NK-92 treated with Interleukin-12 subunit alpha and Interleukin-12 subunit beta, amount 100 ng/mL, for 24 hours (cell line): ENCODE results near the gene FXYD4.
A peak's percentile ranks its signal among the peaks of the same experiment; 100 is the strongest.

ENCODE experiments used
- DNase-seq: peaks from one replicate; lab custom pipeline; 2025; lab: John Stamatoyannopoulos, UW

Gene FXYD4

DNA sequence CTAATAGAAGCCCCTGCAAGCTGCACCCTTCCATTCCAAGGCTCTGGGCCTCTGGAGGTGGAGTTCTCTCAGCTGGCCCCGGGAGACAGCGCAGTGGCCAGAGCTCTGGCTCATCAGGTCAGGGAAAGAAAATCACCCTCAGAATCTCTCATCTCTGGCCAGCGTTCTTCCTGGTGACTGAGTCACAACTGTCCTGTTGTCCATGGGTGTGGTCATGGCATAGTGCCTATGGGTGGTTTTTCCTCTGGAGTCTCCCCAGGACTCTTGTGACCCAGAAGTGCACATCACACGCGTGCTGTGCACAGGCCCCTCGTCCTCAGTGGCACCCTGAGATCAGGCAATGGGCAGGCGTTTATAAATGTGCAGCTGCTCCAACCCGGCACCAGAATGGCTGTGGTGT is 27.4 kb upstream of the FXYD4 start:
- no peak for DNase-seq

DNA sequence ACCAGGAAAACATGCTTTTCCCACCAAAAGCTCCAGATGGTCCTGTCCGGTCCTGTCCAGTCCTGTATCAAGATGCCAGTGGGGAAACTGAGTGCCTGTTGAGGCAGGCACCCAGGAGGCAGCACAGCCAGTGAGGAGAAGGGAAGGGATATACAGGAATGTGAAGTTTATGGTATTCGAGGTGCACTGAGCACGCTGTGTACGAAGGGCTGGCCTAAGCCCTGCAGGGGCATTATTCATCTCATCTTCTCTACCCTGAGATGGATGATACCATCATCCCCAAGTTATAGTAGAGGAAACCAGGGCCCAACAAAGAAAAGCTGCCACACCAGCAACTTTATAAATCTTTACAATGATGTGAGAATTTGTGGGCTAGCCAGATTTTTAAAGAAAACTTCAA is 23.4 kb upstream of the FXYD4 start:
- no peak for DNase-seq

DNA sequence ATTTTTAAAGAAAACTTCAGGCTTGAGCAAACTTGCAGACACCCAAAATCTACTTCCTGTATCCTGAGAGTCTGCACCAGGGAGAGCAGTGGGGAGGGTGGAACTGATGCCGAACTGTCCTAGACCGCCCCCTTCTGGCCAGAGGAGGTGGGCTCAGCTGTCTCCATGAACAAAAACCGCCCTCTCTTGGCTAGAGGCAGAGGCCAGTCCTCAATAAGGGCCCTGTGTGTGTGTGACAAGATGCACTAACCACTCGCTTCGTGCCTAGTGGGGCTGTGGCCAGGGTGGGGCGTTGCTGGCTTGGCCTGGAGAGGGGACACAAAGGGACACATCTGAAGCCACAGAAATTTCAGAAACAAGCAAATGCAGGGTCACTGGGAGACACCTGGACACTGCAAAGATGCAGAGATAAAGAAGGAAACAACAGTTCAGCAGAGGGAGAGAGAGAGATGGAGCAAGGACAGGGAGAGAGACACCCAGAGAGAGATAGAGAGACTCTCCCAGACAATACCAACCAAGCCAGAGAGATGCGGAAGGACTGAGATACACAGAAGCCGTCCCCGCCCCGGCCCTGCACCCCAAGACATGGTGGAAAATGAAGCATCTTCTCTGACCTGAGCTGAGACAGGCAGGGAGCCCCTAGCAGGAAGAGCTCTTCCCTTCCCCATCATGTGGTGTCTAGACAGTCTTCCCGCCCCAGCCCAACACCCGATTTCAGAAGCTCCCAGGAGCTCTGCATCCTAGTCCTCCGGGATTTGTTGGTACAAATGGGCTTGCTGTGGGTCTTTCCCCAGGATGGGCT is 22.7 kb upstream of the FXYD4 start:
- DNase-seq = peak; percentile 73

DNA sequence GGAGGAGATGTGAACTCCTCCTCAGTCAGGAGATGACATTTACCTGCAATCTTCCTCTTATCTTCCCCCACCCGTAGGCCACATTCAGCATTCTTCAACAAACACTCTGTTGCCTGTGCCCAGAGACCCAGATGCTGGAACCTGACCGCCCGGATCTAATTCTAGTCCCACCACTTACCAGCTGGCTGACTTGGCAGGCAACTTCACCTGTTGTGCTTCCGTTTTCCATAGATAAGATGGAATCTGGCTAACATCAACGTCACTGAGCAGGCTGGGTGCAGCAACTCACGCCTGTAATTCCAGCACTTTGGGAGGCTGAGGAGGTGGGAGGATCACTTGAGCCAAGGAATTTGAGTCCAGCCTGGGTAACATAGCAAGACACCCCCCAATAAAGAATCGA is 21.3 kb upstream of the FXYD4 start:
- no peak for DNase-seq

DNA sequence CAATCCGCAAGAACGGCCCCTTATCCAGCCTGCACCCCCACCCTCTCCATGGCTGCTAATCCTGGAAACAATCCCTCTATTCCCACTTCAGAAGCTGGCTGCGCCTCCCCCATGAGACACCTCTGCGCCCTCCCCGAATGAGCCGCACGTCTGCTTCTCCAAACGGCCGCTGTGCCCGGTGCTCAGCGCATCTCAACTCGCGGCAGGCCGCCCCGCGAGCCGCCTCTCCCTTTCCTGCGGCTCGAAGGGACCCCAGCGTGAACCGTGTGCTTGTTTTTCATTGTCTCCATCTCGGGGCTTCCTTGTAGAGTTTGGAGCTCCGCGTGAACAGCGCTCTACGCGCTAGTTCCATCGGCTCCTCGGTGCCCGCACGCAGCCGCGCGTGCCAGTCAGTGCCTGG is 20.8 kb upstream of the FXYD4 start:
- no peak for DNase-seq

DNA sequence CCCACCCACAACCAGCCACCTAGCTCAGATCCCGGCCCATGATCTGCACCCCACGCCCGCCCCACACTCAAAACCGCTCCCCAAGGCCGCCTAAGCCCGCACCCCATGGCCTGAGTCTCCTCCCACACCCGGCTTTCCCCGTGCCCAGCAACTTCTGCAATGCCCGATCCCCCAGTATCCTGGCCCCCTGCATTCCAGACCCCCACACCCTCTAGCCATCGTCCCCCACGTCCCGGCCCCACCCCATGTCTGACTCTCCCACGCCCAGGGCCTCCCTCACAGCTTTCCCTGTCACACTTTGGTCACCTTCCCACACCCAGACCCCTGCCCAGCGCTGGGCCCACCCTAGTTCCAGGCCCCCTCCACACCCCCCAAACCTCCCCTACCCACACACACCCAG is 20.1 kb upstream of the FXYD4 start:
- no peak for DNase-seq

DNA sequence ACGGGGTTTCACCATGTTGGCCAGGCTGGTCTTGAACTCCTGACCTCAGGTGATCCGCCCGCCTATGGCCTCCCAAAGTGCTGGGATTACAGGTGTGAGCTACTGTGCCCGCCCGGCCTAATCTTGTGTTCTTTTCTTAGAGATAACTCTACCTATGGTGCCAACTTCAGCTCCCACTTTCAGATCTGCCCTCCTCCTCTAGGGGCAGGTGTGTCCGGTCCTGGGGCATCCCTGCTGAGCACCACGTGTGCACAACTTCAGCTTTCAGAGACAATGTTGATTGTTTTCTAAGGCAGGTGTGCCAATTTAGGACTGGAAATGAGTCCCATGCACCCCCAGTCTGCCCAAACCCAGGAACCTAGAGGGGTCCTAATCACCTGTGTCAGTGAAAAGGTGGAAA is 18.5 kb upstream of the FXYD4 start:
- no peak for DNase-seq

DNA sequence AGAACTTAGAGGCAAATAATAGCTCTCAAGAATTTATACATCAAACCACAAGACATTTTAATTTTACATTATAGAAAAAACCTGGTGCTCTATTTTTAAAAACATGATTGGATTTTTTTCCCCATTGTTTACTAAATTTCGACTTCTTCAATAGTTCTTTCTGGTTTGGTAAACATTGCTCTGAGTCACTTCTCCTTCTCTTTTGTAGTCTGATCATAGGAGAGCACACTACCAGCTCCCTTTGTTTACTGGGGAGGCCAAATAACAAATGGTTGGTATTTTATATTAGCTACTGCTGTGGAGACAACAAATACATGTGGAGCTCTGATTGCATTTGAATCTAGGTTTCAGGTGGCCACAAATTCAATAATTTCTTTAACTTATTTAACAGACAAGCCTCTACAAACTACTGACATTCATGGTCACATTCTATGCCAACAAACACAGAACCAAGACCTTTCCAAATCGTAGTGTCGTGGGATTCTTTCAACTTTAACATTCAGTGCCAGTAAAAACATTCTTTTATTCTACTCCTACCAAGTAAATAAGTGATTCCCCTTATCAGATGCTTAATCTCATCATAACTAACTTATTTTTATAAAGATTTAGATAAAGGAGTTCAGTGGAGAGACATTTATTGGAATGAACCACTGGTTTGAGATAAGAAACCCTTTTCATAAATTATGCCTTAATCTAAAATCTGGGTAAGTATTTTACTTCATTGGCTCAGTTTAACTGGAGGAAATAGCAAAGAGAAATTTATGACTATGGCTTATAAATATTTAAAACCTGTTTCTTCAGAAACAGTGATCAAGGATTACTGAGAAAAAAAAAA is 17.7 kb upstream of the FXYD4 start:
- DNase-seq = no peak

DNA sequence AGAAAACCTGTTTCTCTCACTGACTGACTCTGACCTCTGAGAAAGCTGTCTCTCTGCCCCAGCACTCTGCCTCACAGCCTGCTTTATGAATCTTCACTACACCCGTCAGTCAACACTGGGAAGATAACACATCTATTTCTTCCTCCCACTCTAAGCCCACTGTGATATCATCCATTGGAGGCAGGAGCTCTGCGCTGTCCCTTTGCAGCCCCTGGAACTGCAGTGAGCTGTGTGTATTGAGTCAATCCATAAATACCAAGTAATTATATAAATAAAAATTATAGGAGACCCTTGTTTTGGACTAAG is 17.2 kb upstream of the FXYD4 start:
- no peak for DNase-seq

DNA sequence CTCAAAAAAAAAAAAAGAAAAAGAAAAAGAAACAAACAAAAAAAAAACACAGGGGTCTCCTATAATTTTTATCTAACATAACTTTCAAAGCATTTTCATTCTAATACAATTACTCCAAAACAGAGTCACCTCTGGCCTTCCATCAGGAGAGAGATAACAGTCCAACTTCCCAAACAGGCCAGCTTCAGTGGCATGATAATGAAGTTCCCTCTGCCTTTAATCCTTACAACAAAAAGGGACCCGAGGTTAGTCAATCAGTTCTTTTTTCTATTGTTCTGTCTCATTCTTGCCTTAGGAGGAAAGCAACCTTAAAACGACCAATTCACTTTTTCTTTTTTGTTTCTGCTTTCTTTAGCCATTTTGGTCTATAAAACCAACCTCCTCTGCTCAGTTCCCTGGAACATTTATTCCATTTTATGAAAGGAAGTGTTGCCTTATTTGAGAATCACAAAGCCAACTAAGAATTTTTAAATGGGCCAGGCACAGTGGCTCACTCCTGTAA is 16.5 kb upstream of the FXYD4 start:
- no peak for DNase-seq

DNA sequence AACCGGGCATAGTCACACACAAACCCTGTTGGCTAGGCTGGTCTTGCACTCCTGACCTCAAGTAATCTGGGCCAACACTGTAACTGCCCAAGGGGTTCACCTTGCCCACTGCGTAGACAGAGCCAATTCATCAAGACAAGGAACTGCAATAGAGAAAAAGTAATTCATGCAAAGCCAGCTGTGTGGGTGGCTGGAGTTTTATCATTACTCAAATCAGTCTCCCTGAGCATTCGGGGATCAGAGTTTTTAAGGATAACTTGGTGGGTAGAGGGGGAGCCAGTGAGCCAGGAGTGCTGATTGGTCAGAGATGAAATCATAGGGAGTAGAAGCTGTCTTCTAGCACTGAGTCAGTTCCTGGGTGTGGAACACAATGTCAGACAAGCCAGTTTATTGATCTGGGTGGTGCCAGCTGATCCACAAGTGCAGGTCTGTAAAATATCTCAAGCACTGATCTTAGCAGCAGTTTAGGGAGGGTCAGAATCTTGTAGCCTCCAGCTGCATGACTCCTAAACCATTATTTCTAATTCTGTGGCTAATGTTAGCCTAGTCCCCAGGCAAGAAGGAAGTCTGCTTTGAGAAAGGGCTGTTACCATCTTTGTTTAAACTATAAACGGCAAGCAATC is 15.6 kb upstream of the FXYD4 start:
- no peak for DNase-seq

DNA sequence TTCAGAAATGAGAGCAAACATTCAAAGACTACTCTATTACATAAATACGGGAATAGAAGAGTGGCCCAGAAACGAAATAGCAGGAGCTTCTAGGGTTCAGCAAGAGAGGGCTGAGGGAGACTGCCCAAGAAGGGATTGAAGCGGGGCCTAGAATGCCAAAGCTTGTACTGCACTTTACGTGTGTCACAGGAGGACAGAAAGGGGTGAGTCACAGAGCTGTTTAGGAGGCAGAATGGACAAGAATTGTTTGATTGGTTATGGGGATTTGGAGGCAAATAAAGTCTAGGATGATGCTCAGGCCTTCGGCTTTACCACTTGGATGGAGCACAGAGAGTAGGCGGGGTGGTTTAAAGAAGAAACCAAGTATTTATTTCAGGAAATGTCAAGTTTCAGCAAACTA is 11.3 kb upstream of the FXYD4 start:
- DNase-seq = no peak

DNA sequence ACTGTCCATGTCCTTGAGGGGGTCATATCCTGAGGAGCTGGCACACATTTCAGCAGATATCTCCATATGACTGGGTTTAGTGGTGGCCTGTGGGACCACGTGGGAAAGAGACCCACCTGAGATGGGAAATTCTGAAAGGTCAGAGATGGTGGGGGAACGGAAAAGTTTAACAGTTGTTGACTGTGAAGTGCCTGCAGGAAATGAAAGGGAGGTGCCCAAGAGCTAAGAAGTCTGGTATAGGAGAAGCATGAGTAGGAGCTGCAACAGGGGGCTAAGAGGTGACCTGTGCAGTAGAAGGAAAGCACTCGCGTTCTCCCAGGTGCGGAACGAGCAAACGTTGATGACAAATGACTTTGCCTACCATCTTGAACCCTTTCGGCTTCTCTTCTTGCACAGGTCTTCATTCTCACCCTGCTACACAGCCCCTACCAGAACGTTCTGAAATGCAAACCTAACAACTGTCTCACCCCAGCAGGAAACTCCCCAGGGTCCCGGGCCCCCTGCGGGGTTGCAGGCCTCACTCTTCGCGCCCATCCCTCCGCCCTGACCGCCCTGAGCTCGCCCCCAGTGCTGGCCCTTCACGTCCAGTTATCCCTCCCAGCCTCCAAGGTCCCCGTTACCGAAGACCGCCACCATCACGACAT is 9.8 kb upstream of the FXYD4 start:
- DNase-seq = no peak

DNA sequence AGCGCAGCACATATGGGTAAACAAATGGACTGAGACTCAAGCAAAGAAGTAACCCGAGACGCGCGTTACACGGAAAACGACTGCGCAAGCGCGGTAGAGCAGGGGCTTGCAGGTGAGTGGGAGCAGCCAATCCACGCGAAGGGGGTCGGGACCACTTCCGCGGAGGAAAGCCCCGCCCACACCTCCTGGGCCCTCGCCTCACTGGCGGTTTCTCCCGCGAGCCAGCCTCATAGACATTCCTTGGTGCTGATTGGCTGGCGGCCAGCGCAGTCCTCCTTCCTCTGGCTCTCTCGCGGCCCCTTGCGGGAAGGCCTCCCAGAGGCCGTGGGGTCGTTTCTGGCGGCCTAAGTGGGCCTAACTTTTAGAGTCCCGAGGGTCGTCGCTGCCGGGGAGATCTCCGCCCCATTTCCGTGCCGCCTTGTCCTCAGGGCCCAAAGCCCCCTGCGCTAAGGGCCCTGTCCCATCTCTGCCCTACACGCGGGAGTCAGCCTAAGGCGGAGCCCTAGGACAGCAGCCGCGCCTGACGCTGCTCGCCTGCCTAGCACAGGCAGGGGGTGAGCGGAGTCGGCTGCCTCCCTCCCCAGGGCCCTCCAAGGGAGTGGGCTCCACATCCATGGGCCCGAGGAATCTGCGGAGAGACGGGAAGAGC is 9.1 kb upstream of the FXYD4 start:
- DNase-seq = peak; percentile 88

DNA sequence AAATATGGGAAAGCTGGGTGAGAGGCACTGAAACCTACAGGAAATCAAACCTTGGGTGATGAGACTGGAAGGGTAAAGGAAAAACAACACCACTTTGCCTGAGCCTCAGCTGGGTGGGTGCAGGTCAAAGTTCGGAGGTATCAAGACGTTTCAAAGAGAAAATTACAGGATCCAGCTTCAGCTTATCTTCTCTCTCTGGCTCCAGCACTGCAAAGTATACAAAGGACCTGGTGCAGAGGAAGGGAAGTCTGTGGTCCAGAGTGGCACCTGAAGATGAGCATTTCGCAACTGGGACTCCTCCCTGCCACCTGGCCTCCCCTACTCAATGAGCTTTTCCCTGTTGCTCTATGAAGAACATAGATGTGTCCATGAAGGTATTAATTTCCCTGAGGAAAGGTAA is 6.4 kb upstream of the FXYD4 start:
- no peak for DNase-seq

DNA sequence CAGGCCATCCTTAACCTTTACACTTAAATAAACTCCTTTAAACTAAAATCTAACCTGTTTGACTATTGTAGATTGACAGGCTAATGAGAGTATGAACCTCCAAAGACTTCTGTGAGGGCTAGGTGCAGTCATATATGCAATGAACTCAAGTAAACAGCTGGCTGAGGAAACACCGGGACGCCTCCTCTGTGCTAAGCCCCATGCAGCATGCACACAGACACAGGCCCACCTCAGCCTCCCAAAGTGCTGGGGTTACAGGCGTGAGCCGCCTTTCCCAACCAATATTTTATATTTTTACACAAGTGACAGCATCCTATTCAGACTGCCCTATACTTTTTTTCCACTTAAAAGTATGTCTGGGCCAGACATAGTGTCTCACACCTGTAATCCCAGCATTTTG is 1.5 kb upstream of the FXYD4 start:
- no peak for DNase-seq

DNA sequence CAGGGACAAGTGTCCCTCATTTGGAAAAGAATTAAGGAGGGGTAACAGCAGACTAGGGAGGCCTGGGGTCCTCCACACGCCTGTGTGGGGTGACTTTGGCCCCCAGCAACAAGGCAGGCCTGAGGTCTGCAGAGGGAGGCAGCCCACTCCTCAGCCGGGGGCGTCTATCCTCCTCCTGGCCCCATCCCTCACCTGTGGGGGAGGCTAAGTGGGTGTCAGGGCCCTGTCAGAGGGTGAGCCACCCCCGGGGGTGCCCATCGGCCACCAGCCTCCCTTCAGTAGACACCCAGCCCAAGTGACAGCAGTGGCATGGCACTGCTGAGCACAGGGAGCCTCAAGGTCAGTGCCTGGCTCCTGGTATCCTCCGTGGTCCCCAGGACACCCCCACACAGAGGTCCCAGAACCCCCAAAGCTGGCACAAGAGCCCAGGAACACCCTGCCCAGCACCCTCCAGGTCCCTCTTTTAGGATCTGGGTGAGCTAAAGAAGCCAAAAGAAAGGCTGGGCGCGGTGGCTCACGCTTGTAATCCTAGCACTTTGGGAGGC is 693 bp upstream of the FXYD4 start:
- no peak for DNase-seq

DNA sequence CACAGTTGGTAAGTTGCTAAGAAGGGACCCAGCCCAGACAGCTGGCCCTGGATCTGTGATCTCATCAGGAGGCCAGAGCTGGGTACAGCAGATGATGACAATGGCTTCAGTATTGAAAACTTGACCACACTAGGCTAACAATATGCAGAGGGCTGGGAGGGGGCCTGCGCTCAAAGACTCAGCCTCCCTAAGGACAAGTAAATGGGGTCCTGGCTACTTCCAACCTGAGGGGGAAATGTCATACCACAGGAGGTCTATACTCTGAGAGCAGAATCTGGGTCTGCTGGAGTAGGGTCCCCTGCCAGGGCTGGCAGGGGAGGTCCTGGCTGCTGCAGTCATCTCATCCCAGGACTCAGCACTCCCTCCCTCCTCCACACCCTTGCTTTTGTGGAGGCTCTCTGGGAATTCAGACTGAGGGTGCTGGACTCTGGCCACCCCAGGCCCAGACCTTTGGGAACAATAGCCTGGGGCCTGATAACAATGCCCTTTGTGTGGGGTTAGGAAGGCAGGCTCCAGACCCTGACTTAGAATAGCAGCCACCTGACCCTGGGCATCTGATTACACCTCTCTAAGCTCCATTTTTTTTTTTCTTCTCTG is 1.4 kb downstream of the FXYD4 start:
- DNase-seq = no peak

DNA sequence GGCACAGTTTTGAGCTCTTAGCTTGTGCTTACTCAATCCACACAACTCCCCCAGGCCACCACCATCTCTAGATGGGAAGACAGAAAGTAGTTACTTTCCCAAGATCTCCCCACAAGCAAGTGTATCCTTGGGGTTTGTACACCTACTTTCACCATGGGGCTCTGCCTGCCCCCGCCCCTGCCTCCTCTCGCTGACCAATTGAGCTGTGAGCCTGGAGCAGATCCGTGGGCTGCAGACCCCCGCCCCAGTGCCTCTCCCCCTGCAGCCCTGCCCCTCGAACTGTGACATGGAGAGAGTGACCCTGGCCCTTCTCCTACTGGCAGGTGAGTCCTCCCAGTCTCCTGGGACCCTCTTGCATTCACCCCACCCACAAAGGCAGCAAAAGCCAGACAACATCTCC is 2.0 kb downstream of the FXYD4 start:
- no peak for DNase-seq

DNA sequence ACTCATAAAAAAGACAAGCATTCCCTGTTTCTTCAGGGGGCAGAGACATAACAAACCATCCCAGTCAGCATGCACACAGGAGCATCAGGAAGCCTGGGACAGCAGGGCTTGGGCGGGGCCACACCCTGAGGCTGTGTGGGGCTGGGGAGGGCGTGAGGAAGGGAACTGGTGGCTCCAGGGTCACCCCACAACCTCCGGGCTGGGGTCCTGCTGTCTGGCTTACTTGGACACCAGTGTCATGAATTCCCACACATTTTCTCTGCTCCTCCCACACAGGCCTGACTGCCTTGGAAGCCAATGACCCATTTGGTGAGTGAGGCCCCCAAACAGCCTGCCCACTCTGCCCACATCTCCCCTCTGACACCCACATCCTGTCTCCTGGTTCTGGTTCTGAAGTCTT is 2.8 kb downstream of the FXYD4 start:
- DNase-seq = no peak

DNA sequence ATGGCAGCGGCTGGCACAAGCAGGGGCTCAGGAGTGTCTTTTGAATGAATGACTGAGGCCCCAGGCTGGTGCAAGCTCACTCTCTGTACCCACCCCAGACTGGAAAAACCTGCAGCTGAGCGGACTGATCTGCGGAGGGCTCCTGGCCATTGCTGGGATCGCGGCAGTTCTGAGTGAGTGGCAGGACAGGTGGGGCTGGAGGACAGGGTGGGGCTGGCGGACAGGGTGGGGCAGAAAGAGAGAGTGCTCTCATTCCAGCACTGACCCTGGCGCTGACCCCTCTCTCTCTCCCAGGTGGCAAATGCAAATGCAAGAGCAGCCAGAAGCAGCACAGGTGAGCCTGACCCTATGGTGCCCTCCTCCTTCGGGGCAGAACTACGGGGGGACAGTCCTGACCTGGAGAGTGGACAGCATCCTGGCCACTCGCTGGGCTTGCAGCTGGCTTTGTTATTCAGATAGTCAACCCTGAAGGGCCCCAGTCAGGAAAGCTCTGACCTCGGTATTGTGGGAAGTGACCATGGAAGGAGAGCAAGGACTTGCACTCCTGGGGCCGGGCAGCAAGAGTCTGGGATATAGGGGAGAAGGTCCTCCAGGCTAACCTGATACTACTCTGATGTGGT is 4.1 kb downstream of the FXYD4 start:
- DNase-seq = no peak
